IPS-NIHi7 (cell line): ENCODE measurements around the gene CNTFR.

Experiments used
- DNase-seq: peaks from one replicate; pipeline ENCODE4 v3.0.0; 2012; ENCODE audit warnings: mixed read lengths; ENCODE audit errors: extremely low spot score

Gene CNTFR

DNA sequence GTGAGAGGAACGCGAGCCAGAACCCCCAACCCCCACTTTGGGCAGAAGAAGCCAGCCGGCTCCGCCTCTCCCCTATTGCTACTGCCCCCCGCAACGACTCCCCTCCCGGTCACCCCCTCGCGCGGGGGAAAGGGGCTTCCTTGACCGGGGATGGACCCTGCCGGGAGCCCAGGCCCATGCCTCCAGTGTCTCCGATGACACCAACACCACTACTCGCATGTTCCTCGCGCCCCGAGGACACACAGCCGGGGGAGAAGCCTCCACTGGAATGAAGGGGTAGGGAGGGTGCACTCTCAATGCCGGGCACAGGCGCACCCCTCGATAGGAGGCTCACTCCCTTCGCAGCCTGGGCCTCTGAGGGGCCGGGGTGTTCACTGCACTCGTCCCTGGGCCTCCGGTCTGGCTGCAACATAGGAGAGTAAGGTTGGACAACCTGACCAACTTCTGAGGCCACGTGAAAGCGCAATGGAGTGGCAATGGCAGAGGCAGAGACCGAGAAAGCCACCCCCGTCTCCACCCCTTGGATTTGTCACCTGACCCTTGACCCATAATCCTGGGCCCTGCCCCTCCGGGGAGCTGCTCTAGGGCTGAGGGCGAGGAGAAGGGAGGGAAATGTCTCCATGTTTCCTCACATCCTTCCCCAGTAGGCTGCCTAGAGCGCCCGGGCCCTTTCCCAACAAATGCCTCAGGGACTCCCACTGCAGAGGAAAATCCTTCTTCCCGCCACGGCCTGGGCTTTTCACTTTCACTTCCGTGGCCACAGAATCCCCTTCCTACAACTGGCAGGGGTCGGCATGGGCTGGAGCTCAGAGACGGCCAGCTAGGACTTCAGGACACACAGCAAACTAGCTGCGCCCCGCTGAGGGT is 1.1 kb upstream of the CNTFR start:
- peak; percentile 54 for DNase-seq

DNA sequence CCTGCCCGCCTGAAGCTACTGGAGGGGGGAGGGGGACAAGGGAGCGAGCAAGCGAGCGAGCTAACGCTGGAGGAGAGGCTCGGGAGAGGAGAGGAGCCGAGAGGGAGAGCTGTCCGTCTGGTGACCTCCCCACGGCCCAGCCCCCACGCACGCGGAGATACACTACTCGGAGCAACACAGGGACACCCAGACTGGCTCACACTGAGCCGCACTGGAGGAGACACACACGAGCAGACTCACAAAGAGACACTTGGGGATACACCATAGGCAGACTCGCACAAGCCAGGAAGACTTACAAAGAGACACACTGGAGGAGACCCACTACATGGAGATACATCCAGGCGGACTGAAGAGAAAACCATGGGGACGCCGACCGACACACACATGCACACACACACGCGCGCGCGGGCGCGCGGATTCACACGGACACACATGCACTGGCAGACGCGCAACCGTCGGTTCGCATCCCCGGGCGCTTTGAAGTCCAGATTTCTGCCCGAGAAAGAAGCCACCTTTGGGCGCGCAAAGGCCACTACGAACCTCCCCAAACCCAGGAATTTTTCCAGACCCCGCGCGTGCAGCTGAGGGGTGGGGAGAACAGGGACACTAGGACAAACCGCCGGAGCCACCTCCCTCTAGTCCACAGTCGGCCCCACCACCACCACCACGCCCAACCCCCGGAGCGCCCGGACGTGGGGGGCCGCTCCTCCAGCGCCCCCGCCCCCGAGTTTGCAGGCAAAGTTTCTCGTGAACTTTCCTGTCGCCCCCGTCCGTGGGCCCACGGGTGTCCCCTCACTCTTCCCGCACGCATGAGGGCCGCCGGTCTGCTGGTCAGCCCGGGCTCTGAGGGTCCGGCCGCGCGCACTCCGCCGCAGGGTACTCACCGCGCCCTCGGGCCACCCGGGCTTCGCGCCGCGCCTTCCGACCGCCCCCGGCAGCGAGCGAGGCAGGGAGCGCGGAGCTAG is 571 bp downstream of the CNTFR start:
- no peak for DNase-seq

GRCh38 chr9:34587271-34587670 is 2.3 kb downstream of the CNTFR start:
- DNase-seq: no peak

DNA sequence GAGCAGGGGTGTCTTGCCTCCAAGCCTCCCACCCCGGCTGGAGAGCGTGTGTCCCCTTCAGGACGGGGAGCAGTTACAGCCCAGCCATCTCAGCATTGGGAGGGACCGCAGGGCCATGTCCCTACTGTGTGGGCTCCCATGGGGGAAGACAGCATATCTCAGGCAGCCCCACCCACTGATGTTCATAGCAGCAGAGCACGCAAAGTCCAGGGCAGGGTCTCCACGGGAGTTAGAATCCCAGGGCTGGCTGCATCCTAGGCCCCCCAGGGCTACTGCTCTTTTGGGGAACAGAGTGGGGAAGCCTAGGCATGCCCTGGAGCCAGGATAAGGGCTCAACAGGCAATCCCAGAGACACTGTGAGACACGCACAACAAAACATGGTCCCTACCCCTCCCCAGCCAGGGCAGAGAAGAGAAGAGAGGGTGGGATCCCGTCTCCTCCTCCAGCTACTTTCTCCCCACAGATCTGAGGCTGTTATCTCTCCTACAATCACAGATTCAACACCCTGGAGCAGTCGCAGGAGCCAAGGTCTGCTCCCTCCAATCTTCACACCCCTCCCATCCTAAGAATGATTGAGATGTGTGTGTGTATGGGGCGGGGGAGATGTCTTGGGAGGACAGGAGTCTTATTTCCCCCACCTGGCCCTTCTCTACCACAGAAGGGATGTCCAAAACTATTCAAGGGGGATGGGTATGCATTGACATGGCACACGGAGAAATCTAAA is 3.4 kb downstream of the CNTFR start:
- no peak for DNase-seq

DNA sequence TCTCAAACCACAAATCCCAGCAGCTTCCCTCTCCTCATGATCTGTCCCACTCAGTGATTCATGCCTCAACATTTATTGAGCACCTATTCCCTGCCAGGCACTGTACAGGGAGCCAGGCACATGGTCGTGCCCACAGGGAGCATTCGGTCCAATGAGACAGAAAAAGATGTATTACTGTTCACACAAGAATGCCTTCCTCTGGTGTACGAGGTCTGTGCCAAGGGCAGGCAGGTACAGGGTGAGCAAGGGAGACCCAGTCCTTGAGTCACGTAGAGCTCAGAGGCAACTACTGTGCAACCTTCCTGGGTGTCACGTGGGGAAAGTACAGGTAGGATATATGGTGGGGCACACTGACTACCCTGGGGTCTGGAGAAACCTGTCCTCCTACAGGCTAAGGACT is 4.6 kb downstream of the CNTFR start:
- no peak for DNase-seq

GRCh38 chr9:34582787-34583186 is 6.7 kb downstream of the CNTFR start:
- no peak for DNase-seq

DNA sequence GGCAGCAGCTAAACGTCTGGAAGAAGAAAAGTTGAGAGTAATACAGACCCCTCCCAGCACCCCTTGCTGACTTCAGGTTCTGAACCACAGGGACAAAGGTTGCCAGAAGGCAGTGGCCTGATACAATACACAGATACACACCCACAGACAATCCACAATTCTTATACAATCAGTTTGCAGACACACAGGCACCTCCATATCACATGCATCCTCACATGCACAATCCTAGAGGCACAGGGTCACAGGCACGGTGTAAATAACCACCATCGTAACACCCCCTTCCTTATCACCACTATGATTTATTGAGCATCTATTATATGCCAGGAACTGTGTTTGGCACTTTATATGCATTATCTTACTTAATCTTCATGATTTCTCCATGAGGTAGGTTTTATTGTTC is 8.2 kb downstream of the CNTFR start:
- DNase-seq: no peak

GRCh38 chr9:34580358-34580757 is 9.2 kb downstream of the CNTFR start:
- no peak for DNase-seq

- DNase-seq: no peak
These were observed 9.7 kb downstream of the CNTFR start for GRCh38 chr9:34579808-34580163.

DNA sequence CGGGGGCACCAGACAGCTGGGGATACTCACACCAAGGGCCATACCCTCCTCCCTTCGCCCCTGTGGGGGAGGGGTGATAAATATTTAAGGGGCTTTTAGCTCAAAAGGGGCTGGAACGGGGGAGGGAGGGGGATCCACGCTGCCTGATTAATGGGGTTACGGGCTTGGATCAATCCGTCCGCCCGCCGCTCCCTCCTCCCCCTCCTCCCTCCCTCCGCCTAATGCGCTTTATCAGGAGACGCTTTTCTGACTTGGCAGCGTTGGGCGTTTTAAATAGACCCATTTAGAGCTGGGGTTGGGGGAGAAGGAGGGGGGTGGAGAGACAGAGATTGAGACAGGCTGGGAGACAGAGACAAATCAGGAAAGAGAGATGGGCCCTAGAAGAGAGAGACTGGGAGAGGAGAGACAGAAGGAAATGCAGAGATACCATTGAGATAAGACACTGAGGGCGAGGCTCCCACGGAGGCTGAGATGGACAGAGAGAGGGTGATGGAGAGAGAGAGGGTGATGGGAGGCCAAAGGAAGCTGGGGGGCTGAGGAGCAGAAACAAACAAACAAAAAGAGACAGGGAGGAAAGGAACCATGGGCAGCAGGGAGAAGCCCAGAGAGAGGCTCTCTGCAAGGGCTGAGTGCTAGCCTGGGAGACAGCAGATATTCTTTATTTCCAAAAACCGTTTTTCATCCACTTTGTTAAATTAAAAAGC is 10.3 kb downstream of the CNTFR start:
- no peak for DNase-seq

GRCh38 chr9:34578241-34579103 is 11.1 kb downstream of the CNTFR start:
- DNase-seq: peak; percentile 63

DNA sequence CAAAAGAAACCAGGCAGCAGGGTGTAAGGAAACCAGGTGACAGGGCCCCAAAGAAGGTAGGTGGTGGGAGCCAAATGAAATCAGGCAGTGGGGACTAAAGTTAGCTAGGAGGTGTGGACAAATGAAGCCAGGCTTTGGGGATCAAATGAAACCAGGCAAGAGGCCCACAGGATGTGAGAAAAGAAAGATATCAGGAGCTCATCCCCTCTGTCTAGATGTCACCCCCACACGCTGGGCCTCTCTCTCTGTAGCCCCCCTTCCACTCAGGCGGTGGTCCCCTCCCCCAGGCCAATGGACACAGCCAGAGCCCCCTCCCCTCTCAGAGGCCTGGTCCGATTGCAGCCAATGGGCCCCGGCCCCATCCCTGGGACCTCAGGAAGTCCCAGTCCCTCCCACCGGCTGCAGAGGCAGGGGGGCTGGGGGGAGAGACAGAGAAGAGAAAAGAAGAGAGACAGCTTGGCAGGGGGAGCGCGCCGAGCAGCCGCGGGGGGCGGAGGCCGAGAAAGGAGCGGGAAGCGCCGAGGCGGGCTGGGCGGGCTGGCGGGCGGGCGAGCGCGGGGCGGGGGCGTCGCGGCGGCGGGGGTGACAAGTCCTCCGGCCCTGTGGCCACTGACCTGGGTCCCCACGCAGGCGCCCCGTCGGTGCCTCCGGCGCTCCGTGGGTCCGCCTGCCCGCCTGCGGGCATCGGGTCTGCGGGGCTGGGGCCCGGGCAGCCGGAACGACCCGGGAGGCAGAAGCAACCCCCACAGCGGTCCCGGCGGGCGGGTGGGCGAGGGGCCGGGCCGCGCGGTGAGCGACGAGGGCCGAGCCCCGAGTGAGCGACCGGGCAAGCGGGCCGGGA is 11.9 kb downstream of the CNTFR start:
- peak; percentile 64 for DNase-seq

DNA sequence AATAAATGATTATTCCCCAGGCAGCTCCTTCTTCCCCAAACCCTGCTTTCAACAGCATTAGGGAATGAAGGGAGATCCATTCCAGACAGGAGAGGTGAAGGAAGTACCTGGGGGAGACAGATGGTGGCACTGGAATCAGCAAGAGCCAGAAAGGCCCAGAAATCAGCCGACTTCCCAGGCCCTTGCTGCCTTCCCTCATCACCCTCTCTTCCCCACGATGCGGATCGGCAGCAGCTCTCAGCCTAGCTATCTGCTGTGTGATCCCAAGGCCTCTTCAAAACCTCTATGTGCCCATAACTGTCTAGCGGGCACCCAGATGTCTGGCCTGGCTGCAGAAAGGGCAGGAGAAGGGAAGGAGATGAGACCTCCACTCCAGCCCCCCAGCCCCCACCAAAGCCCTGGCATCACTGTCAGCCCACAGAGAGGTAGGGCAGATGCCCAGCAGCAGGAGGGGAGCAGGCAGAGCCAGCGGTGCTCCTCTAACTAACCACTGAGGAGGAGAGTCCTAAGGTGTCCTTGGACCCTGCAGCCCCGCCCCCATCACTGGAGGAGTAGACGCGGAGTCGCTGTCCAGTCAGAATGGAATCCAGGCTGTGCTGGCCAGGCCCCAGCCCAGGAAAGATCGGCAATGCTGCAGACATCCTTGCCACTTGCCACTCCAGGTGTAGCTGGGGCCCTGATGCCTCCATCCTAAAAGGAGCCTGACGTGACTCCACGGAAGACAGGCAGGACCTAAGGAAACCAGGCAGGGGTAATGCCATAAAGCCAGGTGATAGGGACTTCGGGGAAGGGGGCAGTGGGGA is 12.7 kb downstream of the CNTFR start:
- peak; percentile 72 for DNase-seq

GRCh38 chr9:34575862-34576596 is 13.5 kb downstream of the CNTFR start:
- no peak for DNase-seq

DNA sequence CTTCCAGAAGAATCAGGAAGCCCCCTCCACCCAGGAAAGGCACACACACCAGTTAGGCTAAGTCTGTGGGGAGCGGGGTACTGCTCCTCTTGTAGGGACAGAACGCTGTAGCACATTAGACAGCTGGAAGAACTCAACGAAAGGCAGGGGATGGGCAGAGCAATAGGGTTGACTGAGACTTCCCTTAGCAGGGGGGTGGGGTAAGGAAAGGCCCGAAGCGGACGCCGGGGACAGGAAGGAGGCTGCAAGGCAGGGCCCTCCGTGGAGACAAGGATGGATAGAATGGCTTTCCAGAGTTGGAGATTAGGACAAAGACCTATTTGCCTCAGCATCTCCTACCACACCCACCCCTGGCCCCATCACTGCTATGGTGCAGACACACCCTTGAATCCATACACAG is 14.3 kb downstream of the CNTFR start:
- no peak for DNase-seq

- DNase-seq: no peak
These were observed 15.0 kb downstream of the CNTFR start for GRCh38 chr9:34574571-34574970.

GRCh38 chr9:34573599-34574325 is 15.8 kb downstream of the CNTFR start:
- DNase-seq: no peak
